ENCODE results near the gene UROC1.

- TF ChIP-seq CTCF (conservative IDR thresholded peaks at IDR 0.05; ENCODE audit: low read depth, low read length) (no peak), MAFK (IDR thresholded peaks at IDR 0.05; ENCODE audit: low read depth, low read length) (no peak), POLR2A (IDR thresholded peaks at IDR 0.05; ENCODE audit: low read depth, low read length) (no peak), CEBPB (IDR thresholded peaks at IDR 0.05; ENCODE audit: low read depth, low read length) (no peak), RCOR1 (IDR thresholded peaks at IDR 0.05; ENCODE audit: insufficient replicate concordance, low read length) (no peak), BHLHE40 (IDR thresholded peaks at IDR 0.05; ENCODE audit: low read depth, low read length) (no peak), RAD21 (IDR thresholded peaks at IDR 0.05; ENCODE audit: low read length) (no peak), CHD1 (IDR thresholded peaks at IDR 0.05; ENCODE audit: low read depth, low read length) (no peak)
- TF ChIP-seq, protein P1, sequence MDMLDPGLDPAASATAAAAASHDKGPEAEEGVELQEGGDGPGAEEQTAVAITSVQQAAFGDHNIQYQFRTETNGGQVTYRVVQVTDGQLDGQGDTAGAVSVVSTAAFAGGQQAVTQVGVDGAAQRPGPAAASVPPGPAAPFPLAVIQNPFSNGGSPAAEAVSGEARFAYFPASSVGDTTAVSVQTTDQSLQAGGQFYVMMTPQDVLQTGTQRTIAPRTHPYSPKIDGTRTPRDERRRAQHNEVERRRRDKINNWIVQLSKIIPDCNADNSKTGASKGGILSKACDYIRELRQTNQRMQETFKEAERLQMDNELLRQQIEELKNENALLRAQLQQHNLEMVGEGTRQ (IDR thresholded peaks at IDR 0.05; ENCODE audit: low read depth, low read length): no peak
Measured at GRCh38 chr3:126439968-126440708, 77.4 kb downstream of the UROC1 start.
